OCI-LY1 (cell line): ENCODE results near the gene U2SURP.

Source experiments
- EZH2 ChIP-seq: fragments of 200-600 bp; sonication (generic), shearing (Covaris generic); IDR thresholded peaks from 2 replicates; pipeline ENCODE4 v1.8.0; 2017; ENCODE audit warnings: borderline replicate concordance, mixed run types, mild to moderate bottlenecking, antibody characterized with exemption, low read length, moderate library complexity, mixed read lengths
- TF ChIP-seq, protein P1 (sequence below): fragments of 200-600 bp; sonication (generic), shearing (Covaris generic); IDR thresholded peaks from 2 replicates; pipeline ENCODE4 v1.5.1; 2017; ENCODE audit warnings: mild to moderate bottlenecking, antibody characterized with exemption, low read length, moderate library complexity, mixed read lengths

GRCh38 chr3:143068059-143068458 lies 66.7 kb downstream of the U2SURP start:
- TF ChIP-seq, protein P1, sequence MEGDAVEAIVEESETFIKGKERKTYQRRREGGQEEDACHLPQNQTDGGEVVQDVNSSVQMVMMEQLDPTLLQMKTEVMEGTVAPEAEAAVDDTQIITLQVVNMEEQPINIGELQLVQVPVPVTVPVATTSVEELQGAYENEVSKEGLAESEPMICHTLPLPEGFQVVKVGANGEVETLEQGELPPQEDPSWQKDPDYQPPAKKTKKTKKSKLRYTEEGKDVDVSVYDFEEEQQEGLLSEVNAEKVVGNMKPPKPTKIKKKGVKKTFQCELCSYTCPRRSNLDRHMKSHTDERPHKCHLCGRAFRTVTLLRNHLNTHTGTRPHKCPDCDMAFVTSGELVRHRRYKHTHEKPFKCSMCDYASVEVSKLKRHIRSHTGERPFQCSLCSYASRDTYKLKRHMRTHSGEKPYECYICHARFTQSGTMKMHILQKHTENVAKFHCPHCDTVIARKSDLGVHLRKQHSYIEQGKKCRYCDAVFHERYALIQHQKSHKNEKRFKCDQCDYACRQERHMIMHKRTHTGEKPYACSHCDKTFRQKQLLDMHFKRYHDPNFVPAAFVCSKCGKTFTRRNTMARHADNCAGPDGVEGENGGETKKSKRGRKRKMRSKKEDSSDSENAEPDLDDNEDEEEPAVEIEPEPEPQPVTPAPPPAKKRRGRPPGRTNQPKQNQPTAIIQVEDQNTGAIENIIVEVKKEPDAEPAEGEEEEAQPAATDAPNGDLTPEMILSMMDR = no peak
- no peak for TF ChIP-seq EZH2
